Stimulated activated CD4-positive, alpha-beta T cell treated with anti-CD3 and anti-CD28 coated beads, Interleukin-12 subunit alpha, Interleukin-12 subunit beta, amount 100 ng/mL, for 4 hours (primary cell): ENCODE measurements around the gene SPDYE3.
A peak's percentile ranks its signal among the peaks of the same experiment; 100 is the strongest.
"Not testable (repeated sequence)": the region's sequence is repeated elsewhere in the genome, so short reads cannot be mapped to it uniquely, and the experiment has no call there.

Experiments
- DNase-seq: peaks from one replicate; pipeline ENCODE4 v3.0.0-alpha.2; 2020

Gene SPDYE3

DNA sequence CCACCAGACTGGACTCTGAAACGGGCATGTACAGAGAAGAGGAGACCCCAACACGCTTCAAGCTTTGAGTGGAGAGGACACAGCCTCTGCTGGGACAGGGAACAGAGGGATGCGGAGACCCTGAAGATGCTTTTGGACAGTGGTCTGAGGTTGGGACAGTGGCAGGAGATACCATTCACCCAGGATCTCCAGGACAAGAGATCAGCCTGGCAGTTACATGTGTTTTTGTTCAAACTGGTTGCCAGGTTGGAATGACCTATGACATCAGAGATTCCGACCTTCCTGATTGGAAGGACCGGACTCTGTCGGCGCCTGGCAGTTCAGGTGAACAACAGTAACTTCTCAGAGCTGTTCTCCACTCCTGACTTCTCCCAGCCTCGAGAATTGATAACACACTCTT, at the start of gene SPDYE3:
Gene SPDYE3 (plus strand): TSS at position 301 of the 400 bp plus-strand sequence. CDS start 184 bp downstream, outside the sequence.
- not testable (repeated sequence) for DNase-seq

- DNase-seq, result not testable (repeated sequence)
These were observed 47.5 kb upstream of the SPDYE3 start for GRCh38 chr7:100259984-100260383.

DNA sequence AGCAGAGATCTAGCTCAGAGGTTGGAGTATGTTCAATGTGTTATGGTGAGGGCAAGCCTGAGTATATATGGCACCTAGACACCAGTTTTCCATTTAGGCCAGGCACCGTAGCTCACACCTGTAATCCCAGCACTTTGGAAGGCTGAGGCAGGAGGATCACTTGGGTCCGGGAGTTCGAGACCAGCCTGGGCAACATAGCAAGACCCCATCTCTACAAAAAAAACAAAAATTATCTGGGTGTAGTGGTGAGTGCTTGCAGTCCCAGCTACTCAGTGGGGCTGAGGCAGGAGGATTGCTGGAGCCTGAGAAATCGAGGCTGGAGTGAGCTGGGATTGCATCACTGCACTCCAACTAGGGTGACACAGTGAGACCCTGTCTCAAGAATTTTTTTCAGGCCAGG, 44.6 kb upstream of the SPDYE3 start:
- DNase-seq, result not testable (repeated sequence)

- DNase-seq, result not testable (repeated sequence)
These were observed 43.3 kb upstream of the SPDYE3 start for GRCh38 chr7:100264223-100264622.

- DNase-seq, result not testable (repeated sequence)
These were observed 42.8 kb upstream of the SPDYE3 start for GRCh38 chr7:100264669-100265165.

- not testable (repeated sequence) for DNase-seq
These were observed 41.7 kb upstream of the SPDYE3 start for GRCh38 chr7:100265851-100266250.

GRCh38 chr7:100266576-100267354, 40.7 kb upstream of the SPDYE3 start:
- DNase-seq, result no peak

GRCh38 chr7:100267648-100268047, 39.9 kb upstream of the SPDYE3 start:
- no peak for DNase-seq

- not testable (repeated sequence) for DNase-seq
These were observed 38.6 kb upstream of the SPDYE3 start for GRCh38 chr7:100268882-100269281.

- DNase-seq, result not testable (repeated sequence)
These were observed 38.0 kb upstream of the SPDYE3 start for GRCh38 chr7:100269306-100270045.

DNA sequence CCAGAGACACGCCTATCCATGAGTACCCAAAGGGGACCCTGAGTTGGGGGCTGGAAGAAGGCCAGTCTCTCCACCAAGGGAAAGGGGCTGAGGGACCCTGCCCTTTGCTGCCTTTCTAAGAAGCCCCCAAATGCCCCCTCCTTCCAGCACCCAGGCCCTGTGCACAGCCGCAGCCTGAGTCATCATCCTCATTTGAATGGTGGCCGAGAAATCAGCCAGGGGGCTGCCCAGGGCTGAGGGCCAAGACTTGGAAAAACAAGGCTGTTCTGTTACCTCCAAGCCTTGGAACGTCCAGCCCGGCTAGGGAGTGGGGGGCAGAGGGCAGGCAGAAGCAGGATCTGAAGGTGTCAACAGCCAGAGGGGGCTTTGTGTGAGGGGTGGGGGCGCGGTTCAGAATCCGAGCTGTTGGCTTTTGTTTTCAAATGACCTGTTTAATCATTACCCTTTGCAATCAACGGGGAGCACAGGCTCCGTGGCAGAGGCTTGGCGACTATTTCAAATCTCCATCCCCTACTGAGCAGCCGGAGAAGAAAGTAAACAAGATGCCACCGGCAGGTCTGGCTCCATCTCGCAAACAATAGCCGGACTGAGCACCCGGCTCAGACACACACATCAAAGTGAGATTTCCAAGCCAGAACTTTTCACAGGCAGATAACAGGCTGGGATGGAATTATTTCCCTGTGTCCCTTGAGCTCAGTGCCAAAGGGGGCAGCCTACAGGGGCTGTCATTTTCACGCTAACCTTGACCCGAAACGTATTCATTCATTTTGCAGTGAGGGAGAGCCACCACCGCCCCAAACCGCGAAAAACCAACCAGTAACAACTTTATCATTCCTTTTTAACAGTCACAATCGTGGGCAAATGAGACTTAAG, 37.2 kb upstream of the SPDYE3 start:
- not testable (repeated sequence) for DNase-seq

- not testable (repeated sequence) for DNase-seq
These were observed 36.4 kb upstream of the SPDYE3 start for GRCh38 chr7:100270941-100271593.

GRCh38 chr7:100271716-100272537, 35.6 kb upstream of the SPDYE3 start:
- DNase-seq, result peak; percentile 99

GRCh38 chr7:100272538-100272902, 35.0 kb upstream of the SPDYE3 start:
- DNase-seq, result peak; percentile 10

DNA sequence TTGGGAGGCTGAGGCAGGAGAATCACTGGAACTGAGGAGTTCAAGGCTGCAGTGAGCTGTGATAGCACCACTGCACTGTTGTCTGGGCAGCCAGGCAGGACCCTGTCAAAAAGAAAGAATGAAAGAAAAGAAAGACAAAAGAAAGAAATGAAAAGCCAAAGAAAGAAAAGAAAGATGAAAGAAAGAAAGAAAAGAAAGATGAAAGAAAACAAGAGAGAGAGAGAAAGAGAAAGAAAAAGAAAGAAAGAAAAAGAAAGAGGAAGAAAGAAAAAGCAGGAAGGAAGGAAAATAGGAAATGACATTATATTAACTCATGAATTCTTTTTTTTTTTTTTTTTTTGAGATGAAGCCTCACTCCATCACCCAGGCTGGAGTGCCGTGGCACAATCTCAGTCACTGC, 32.4 kb upstream of the SPDYE3 start:
- no peak for DNase-seq

- not testable (repeated sequence) for DNase-seq
These were observed 31.4 kb upstream of the SPDYE3 start for GRCh38 chr7:100276126-100276525.

- DNase-seq, result not testable (repeated sequence)
These were observed 25.4 kb upstream of the SPDYE3 start for GRCh38 chr7:100282069-100282608.

DNA sequence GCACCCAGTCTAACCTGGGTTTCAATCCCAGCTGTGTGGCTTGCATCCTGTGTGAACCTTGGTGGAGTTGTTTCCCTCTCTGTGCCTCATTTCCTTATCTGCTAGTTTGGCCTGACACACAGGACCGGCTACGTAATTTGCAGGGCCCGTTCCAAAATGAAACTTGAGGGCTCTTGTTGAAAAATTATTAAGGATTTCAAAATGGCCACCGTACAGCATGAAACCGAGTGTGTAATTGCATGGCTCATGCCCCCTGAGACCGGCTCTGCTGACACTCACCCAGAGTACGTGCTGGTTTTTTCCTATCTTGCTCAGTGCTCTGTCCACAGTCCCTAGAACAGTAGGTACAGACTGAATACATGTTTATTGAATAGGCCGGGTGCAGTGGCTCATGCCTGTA, 24.4 kb upstream of the SPDYE3 start:
- DNase-seq, result not testable (repeated sequence)

GRCh38 chr7:100287191-100287969, 20.1 kb upstream of the SPDYE3 start:
- not testable (repeated sequence) for DNase-seq

- DNase-seq, result not testable (repeated sequence)
These were observed 19.2 kb upstream of the SPDYE3 start for GRCh38 chr7:100288258-100288657.
